Measurements from ENCODE around the gene GFOD1. TPM values are rescaled to one million over a fixed set of nuclear protein-coding genes. Genes with fewer than 3 reads are reported as not detected.

GFOD1 gene
- total and polyA plus RNA-seq, 8 donors, result 5.7 to 19.6 (median 8.2) TPM

DNA sequence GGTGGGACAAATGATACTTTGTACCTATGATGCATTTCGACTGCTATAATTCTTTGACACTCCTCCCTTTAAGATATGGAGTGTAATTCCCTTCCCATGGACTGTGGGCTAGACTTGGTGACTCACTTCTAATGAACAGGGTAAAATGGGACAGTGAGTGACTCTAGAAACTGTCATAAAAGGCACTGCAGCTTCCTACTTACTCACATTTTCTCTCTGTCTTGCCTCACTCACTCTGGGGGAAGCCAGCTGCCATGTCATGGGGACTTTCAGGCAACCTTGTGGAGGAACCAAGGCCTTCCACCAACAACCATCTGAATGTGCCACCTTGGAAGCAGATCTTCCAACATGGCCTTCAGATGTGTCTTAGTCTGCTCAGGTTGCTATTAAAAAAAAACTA, 12.9 kb upstream of the GFOD1 start:
- no peaks in the 10 kb centered on the region for H3K9me3 ChIP-seq
- intact Hi-C loops (cut with DNase I), result no loop called here
- H3K4me1 ChIP-seq, result peaks cover 0 to 4% of the 10 kb centered on the region in 2 donors
- DNase-seq (no peak), ATAC-seq (no peak)
- no peaks in the 10 kb centered on the region for H3K27me3 ChIP-seq
- no peaks in the 10 kb centered on the region for H3K36me3 ChIP-seq
- no peak overlapping the region for H3K27ac ChIP-seq
- TF ChIP-seq CTCF (IDR thresholded peaks at IDR 0.05), result no peak
- H3K4me3 ChIP-seq, result no peak overlapping the region

GRCh38 chr6:13496513-13497190, 9.3 kb upstream of the GFOD1 start:
- ATAC-seq, result no peak
- H3K9me3 ChIP-seq, result no peaks in the 10 kb centered on the region
- H3K4me1 ChIP-seq, result peaks cover 0 to 4% of the 10 kb centered on the region in 2 donors
- no peak for TF ChIP-seq CTCF (IDR thresholded peaks at IDR 0.05)
- H3K27me3 ChIP-seq, result no peaks in the 10 kb centered on the region
- no peak overlapping the region for H3K27ac ChIP-seq
- H3K36me3 ChIP-seq, result no peaks in the 10 kb centered on the region
- DNase-seq, result no peak
- intact Hi-C loops (cut with DNase I), result no loop called here
- no peak overlapping the region for H3K4me3 ChIP-seq

DNA sequence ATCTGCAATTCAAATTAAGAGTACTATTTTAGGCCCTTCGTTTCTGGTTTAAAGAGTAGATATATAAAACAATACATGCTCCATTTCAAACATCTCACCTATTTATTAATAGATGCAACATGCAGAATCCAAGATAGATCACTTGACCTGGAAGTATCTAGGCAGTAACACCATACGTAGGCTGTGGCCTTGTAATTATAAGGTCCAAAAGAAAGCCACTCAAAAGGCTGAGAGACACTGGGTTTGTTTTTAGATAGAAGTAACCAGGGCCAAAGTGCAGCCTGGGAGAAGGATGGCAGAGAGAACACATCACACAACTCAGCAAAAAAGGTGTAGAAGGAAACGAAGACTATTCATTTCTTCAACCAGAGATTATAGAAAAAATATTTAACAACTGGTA, 8.4 kb upstream of the GFOD1 start:
- Histone ChIP-seq H3K4me1 (peaks cover 0 to 4% of the 10 kb centered on the region in 2 donors), H3K27me3 (no peaks in the 10 kb centered on the region), H3K27ac (no peak overlapping the region), H3K9me3 (no peaks in the 10 kb centered on the region), H3K4me3 (no peak overlapping the region), H3K36me3 (no peaks in the 10 kb centered on the region)
- no peak for TF ChIP-seq CTCF (IDR thresholded peaks at IDR 0.05)
- DNase-seq, result no peak
- intact Hi-C loops (cut with DNase I), result no loop called here
- no peak for ATAC-seq

GRCh38 chr6:13495112-13495776, 7.8 kb upstream of the GFOD1 start:
- Histone ChIP-seq H3K27ac (no peak overlapping the region), H3K9me3 (no peaks in the 10 kb centered on the region), H3K27me3 (no peaks in the 10 kb centered on the region), H3K4me3 (no peak overlapping the region), H3K36me3 (no peaks in the 10 kb centered on the region), H3K4me1 (peaks cover 0 to 4% of the 10 kb centered on the region in 2 donors)
- ATAC-seq, result no peak
- TF ChIP-seq CTCF (IDR thresholded peaks at IDR 0.05), result no peak
- intact Hi-C loops (cut with DNase I), result no loop called here
- no peak for DNase-seq

GRCh38 chr6:13494137-13494536, 6.7 kb upstream of the GFOD1 start:
- intact Hi-C loops (cut with DNase I), result no loop called here
- TF ChIP-seq CTCF (IDR thresholded peaks at IDR 0.05), result no peak
- ATAC-seq (no peak), DNase-seq (no peak)
- H3K27ac ChIP-seq, result no peak overlapping the region
- H3K36me3 ChIP-seq, result no peaks in the 10 kb centered on the region
- no peaks in the 10 kb centered on the region for H3K9me3 ChIP-seq
- no peak overlapping the region for H3K4me3 ChIP-seq
- H3K27me3 ChIP-seq, result no peaks in the 10 kb centered on the region
- peaks cover 0 to 4% of the 10 kb centered on the region in 2 donors for H3K4me1 ChIP-seq
